Ureter (tissue), 1 donor: ENCODE measurements around the gene UNKL. TPM values are rescaled to one million over a fixed set of nuclear protein-coding genes. Genes with fewer than 3 reads are reported as not detected.

Experiments
- DNase-seq: peaks from one replicate; pipeline ENCODE4 v3.0.0-alpha.2; 2020; ENCODE audit warnings: low spot score
- total RNA-seq: library from RNA; stranded (reverse); gene quantifications from one replicate; pipeline ENCODE4 v1.2.4, GENCODE V29; 2023
- donor health status: DM: yes; HTN: yes; CAD: no.

Gene UNKL, protein sequence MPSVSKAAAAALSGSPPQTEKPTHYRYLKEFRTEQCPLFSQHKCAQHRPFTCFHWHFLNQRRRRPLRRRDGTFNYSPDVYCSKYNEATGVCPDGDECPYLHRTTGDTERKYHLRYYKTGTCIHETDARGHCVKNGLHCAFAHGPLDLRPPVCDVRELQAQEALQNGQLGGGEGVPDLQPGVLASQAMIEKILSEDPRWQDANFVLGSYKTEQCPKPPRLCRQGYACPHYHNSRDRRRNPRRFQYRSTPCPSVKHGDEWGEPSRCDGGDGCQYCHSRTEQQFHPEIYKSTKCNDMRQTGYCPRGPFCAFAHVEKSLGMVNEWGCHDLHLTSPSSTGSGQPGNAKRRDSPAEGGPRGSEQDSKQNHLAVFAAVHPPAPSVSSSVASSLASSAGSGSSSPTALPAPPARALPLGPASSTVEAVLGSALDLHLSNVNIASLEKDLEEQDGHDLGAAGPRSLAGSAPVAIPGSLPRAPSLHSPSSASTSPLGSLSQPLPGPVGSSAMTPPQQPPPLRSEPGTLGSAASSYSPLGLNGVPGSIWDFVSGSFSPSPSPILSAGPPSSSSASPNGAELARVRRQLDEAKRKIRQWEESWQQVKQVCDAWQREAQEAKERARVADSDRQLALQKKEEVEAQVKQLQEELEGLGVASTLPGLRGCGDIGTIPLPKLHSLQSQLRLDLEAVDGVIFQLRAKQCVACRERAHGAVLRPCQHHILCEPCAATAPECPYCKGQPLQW
- total RNA-seq, result 16.7 TPM

DNA sequence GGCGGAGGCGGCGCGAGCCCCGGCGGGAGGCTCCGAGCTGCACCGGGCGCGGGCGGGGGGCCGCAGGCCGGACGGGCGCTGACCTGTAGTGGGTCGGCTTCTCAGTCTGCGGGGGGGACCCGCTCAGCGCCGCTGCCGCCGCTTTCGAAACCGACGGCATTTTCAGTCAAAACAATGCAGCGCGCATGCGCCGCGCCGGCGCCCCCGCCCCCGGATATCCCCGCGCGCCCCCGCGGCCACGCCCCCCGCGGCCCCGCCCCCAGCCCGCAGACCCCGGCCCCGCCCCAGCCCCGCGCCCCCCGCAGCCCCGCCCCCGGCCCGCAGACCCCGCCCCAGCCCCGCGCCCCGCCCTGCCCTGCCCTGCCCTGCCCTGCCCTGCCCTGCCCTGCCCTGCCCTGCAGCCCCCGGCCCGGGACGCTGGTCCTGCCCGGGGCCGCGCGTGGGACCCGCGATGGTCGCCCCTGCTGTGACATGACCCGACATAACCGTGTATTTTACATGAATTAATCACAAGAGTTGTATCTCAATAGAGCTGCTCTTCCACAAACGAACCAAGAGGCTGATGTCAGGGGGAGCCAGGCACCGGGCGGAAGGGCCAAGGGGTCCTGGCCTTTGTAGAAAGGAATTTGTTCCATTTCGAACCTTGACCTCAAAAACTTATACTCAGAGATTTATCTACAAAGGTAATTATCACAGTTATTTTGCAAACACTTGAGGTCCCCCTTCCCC is at the start of gene UNKL:
UNKL (minus strand) TSS at position 173 of the 729 bp plus-strand sequence; CDS start at position 160, 13 bp downstream.
- DNase-seq, result peak; percentile 74

DNA sequence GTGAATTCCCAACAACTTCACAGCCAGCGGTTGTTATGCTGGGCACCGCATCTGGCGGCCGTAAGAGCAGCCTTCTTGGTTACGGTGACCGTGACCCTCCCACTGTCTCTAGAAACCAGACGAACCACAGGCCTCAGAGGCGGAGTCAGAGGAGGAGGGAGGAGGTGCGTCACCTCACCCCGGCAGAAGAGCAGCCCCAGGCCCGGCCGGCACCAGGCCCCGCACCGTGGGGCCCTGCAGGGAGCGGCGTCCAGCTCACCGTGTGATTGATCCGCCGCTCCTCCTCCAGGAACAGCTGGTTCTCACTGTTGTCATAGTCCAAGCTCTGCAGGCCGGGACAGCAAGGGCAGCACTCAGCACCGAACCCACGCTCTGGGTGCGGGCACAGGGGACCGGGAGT is 46.6 kb upstream of the UNKL start:
- DNase-seq, result no peak

DNA sequence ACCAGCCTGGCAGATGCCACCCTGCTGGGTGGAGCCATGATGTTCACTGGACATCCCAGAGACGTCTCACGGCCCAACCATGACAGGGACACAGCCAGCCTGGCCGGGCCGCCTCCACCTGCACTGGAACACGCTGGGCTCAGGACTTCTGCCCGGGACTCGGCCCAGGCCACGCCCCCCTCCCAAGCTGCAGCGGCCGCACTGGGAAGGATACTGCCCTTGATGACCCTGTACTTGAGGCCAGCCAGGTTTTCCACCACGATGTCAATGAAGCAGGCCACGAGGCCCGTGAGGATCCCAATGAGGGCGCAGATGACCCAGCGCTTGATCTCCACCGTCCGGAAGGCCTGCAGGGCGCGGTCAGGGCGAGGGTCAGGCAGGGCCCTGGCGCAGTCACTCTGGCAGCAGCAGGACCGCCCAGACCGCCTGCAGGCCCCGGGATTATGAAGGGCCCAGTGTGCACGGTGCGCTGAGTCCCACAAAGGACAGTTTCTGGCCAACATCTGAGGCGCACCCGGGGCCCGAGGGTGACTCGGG is 46.2 kb upstream of the UNKL start:
- no peak for DNase-seq

DNA sequence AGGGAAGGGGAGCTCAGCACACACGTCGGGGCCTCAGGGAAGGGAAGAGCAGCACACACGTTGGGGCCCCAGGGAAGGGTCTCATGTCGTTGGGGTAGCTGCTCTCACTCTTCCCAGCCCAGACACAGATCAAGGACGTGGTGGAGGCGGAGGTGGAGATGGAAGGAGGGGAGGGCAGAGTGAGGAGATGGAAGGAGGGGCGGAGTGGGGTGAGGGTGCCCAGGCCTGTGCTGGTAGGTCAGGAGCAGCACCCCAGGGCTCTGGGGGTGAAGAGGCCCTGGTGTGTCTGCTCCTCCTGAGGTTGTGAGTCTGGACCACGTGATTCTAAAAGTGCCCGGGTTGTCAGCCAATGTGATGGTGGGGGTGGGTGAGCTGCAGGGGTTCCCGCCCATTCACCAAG is 45.5 kb upstream of the UNKL start:
- no peak for DNase-seq

GRCh38 chr16:1458977-1459341 is 44.5 kb upstream of the UNKL start:
- no peak for DNase-seq

DNA sequence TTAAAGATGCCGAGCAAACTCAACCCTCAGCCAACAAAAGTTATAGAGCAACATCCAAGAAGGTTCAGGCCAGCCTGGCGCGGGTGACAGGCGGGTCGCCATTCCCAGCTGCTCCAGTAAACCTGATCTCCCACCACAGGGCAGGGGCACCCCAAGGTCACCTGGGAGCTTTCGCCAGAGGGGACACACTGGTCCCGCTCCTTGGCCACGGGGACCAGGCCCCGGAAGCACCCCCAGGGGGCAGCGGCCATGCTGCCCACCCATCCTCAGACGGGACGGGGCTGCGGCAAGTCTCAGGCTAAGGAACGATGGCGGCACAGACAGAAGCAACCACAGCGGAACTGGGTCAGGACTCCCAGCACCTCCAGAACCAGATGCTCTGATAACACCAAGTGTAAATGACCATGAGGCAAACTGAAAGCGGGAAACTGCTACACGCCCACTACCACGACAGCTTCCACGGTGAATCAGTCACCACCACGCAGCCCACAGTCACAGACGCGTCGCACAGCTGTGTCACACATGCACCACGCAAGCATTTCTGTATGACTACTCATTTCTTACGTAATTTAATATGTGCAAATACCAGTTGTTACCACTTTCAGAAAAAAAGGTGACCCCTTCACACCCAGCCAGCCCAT is 44.0 kb upstream of the UNKL start:
- no peak for DNase-seq

- DNase-seq, result no peak
These were observed 43.2 kb upstream of the UNKL start for GRCh38 chr16:1457489-1458245.

DNA sequence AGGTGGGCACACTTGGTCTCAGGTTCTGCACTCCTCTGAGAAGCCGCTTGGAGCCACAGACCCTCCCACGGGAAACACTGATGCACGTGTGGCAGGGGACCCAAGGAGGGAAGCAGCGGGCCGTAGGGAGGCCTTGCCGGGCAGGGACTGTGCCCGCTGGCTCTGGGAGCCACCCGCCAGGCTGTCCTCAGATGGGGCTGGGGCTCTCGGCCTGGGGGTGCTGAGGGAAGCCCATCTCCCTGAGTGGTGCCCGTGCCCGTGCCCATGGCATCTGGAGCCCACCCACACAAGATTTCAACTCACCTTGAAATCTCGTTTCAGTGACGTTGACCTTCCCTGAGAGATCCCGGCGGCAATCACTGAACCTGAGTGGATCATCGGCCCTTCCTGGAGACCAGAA is 42.4 kb upstream of the UNKL start:
- DNase-seq, result no peak

GRCh38 chr16:1455190-1456171 is 41.0 kb upstream of the UNKL start:
- no peak for DNase-seq

DNA sequence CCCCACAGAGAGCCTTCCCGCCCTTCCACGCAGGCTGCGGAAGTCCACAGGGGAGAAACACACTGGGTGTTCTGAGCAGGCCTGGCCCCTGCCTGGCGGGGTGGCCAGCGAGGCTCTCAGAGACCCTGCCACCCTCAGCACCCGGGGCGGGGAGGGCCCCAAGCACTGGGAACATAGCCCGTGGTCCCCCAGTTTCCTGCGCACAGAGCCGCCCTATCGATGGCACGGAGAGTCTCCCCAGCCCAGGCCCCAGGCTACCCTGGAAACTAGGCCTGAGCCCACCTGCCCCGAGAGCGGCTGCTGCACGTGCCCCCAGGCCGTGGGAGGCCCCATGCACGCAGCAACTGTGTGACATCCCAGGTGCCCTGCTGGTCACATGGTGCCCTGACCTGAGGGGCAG is 40.1 kb upstream of the UNKL start:
- no peak for DNase-seq

DNA sequence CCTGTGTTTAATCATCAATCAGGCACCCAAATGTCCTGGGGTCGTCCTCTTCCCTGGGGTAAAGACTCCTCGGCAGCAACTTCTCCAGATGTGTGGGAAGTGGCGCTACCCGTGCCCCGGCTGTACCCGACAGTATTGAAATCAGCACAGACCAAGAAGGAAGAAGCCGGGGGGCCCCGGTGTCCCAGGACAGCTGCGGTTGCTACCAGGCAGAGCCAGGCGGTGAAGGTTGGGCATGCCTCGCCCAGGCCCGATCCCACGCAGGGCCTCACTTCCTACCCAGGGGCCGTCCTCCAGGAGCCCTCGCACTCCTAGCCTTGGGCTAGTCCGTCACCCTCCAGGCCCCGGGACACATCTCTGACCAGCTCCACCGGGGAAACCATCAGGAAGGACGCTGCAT is 38.8 kb upstream of the UNKL start:
- DNase-seq, result no peak

GRCh38 chr16:1452530-1452929 is 38.0 kb upstream of the UNKL start:
- no peak for DNase-seq

DNA sequence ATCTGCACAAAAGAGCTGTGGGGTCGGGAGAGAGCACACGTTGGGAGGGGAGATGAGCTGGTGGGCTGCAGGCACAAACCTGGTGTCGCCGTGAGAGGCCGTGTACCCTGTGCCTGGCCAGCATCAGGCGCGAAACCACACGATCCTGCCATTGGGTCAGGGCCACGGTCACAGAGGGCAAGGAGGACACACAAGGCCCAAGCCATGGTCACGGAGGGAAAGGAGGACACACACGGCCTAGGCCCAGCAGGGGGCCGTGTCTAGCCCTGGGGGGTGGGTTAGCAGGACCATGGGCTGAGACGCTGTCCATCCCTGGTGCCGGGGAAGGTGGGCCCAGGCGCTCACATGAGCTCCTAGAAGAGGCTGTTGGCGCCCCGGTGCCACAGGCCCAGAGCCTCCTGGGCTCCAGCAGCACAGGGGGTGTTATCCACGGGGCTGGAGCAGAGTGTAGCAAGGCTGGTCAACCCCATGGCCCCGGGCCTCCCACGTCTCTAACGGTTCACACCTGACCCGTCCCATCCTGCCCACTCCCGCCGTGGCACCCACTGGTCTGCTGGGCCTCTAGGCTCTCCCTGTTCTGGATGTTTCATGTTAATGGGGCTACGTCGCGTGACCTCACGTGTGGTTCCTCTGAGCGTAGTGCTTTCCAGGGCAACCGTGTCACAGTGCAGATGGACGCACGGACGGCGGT is 37.3 kb upstream of the UNKL start:
- DNase-seq, result no peak

GRCh38 chr16:1450841-1451240 is 36.3 kb upstream of the UNKL start:
- no peak for DNase-seq

- no peak for DNase-seq
These were observed 35.7 kb upstream of the UNKL start for GRCh38 chr16:1450218-1450617.

DNA sequence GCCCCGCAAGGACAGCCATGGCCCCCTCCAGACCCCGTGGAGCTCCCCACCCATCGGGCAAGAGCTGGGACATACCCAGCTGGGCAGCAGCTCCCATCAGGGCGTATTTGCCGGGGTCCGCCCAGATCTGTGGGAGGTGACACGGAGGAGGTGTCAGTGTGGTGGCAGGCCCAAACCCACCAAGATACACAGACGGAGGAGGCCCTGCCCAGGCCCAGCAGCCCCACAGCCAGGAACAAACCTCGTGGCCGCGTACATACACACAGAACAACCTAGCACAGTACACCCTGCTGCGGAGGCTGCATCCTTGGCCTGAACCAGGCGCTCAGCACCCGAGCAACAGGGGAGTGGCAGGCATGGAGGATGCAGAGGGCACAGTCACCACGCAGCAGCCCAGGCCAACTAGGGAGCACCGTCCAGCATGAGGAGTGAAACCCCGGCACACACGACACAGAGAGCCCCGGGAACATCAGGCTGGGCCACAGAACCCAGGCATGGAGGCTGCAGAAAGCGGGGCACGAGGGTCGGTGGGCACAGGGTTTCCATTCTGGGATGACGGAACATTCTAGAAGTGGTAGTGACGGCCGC is 34.8 kb upstream of the UNKL start:
- DNase-seq, result no peak

GRCh38 chr16:1448536-1449116 is 34.1 kb upstream of the UNKL start:
- no peak for DNase-seq

- no peak for DNase-seq
These were observed 33.5 kb upstream of the UNKL start for GRCh38 chr16:1447965-1448364.
